Retinal pigment epithelial cell (primary cell): Measurements from ENCODE around the gene NRSN2.

Source experiments
- DNase-seq: peaks from one replicate; pipeline ENCODE4 v3.0.0-alpha.2; 2010; ENCODE audit warnings: low read depth
- H3K4me3 ChIP-seq: 2 replicates; pipeline ENCODE4 v1.5.1; 2011; ENCODE audit warnings: mild to moderate bottlenecking, low read length, control low read depth, moderate library complexity
- TF ChIP-seq, protein P1 (sequence below): conservative IDR thresholded peaks from 2 replicates; pipeline ENCODE4 v1.5.1; 2011; ENCODE audit warnings: low read depth, low read length, control low read depth, inconsistent platforms

The NRSN2 gene

DNA sequence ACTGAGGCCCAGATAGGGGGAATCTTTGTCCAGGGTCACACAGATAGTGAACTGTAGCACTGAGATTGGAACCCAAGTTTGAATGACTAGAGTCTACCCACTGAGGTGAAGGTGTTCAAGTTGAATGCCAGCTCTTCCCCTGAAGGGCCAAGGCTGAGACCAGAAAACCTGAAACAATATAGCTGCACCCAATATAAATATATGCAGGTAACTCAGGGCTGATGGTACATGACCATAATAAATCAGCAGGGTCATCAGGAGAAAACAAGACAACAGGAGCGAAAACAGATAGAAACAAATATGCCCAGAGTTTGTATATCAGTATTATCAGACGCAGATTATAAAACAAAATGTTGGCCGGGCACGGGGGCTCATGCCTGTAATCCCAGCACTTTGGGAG, 57.2 kb downstream of the NRSN2 start:
- DNase-seq, result no peak
- TF ChIP-seq, protein P1, sequence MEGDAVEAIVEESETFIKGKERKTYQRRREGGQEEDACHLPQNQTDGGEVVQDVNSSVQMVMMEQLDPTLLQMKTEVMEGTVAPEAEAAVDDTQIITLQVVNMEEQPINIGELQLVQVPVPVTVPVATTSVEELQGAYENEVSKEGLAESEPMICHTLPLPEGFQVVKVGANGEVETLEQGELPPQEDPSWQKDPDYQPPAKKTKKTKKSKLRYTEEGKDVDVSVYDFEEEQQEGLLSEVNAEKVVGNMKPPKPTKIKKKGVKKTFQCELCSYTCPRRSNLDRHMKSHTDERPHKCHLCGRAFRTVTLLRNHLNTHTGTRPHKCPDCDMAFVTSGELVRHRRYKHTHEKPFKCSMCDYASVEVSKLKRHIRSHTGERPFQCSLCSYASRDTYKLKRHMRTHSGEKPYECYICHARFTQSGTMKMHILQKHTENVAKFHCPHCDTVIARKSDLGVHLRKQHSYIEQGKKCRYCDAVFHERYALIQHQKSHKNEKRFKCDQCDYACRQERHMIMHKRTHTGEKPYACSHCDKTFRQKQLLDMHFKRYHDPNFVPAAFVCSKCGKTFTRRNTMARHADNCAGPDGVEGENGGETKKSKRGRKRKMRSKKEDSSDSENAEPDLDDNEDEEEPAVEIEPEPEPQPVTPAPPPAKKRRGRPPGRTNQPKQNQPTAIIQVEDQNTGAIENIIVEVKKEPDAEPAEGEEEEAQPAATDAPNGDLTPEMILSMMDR, result no peak
- no peak overlapping the region for H3K4me3 ChIP-seq
